Measurements from ENCODE around the gene JARID2.
A peak's percentile ranks its signal among the peaks of the same experiment; 100 is the strongest.

The JARID2 gene

GRCh38 chr6:15508931-15509330 is 263.1 kb downstream of the JARID2 start:
- no peak for DNase-seq (ENCODE audit: low read depth, low spot score)
- POLR2A ChIA-PET, result no interaction called here
- no peak for TF ChIP-seq CTCF (IDR thresholded peaks at IDR 0.05; ENCODE audit: insufficient read depth, low read length, missing control alignments)
- H3K4me3 ChIP-seq (ENCODE audit: low read depth, low read length), result no peak overlapping the region
- CTCF ChIA-PET, result no interaction called here

DNA sequence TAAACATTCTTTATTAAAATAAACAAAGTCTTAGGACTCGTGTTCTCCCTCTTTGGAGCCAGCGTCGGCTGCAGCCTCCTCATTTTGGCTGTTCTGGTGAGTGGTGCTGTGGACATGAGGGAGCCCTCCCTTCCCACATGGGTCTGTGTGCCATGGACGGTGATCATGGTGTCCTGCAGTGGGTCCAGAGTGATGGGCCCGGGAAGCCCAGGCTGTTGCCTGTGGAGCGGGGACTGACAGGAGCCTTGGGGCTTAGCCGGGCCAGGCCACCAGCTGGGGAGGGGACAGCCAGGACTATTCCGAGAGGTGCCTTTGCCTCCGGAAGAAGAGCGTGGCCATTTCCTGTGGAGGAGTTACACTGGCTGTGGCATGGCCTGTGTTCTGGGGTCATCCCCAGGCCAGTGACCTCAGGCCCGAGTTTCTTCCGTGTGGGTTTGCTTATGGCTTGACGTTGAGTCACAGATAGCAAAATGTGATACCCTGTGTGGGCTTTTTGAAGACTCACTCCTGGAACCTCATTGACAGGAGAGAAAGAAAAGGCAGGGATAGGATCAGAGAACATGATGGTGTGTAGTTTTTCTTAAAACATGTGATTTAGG is 263.6 kb downstream of the JARID2 start:
- ChIA-PET POLR2A (no interaction called here), CTCF (no interaction called here)
- no peak for TF ChIP-seq CTCF (IDR thresholded peaks at IDR 0.05; ENCODE audit: insufficient read depth, low read length, missing control alignments)
- no peak for DNase-seq (ENCODE audit: low read depth, low spot score)
- H3K4me3 ChIP-seq (ENCODE audit: low read depth, low read length), result no peak overlapping the region

DNA sequence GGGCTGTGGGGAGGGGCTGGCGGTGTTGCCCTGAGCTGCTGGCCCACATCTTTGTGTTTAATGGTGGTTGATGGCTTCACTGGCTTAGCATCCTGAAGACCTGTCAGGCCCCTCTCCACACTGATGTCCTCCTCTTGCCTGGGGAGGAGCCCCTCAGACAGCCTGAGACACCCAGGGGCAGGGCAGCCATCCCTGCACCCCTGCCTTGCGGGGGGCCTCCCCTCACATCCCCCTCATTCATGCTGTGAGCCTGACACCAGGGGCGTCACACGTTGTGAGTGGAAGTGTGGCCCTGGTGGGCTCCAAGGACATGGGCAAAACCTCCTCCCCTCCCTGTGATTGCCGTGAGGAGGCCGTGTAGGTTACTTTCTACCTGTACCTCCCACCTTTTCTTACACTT is 264.3 kb downstream of the JARID2 start:
- CTCF ChIA-PET, result no interaction called here
- no peak for DNase-seq (ENCODE audit: low read depth, low spot score)
- POLR2A ChIA-PET, result no interaction called here
- no peak for TF ChIP-seq CTCF (IDR thresholded peaks at IDR 0.05; ENCODE audit: insufficient read depth, low read length, missing control alignments)
- H3K4me3 ChIP-seq (ENCODE audit: low read depth, low read length), result no peak overlapping the region

DNA sequence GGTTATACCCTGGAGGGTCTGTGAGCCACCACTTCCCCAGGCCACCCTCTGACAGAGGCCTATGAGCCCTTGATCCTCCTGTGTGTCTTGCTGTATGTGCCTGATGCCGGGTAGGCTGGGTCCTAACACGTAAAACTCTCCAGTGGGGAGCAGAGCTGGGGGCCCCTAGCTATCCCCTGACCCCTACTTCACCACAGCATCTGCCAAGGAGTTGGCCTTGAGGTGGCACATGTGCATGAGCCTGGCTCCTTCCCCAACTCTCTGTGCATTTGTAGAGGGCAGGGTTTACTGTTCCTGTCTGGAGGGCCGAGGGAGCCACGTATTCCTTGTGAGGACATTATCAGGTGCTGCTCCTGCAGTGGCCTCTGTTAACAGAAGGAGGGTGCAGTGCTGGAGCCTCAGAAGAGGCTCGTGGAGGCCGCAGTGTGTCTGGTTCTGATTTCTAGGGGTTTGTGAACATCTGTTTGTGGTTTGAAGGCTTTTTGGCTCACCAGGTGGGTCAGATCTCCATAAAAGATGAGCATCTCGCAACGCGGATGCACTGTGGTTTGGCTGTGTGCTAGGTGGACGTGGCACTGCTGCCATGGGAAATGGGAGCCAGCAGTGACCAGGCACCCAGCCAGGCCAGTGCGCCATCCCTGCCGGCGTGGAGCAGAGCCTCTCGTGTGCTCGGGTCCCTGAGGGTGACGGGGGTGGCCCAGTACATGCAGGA is 264.8 kb downstream of the JARID2 start:
- CTCF ChIA-PET, result no interaction called here
- POLR2A ChIA-PET, result no interaction called here
- DNase-seq (ENCODE audit: low read depth, low spot score), result no peak
- TF ChIP-seq CTCF (IDR thresholded peaks at IDR 0.05; ENCODE audit: insufficient read depth, low read length, missing control alignments), result no peak
- H3K4me3 ChIP-seq (ENCODE audit: low read depth, low read length), result no peak overlapping the region

- no peak for DNase-seq (ENCODE audit: low read depth, low spot score)
- CTCF ChIA-PET, result interaction anchor here (0.9 kb wide), 1 partner anchor 112 kb away, joined by 3 read pairs; no protein-coding TSS in a partner anchor
- no peak overlapping the region for H3K4me3 ChIP-seq (ENCODE audit: low read depth, low read length)
- POLR2A ChIA-PET, result no interaction called here
- no peak for TF ChIP-seq CTCF (IDR thresholded peaks at IDR 0.05; ENCODE audit: insufficient read depth, low read length, missing control alignments)
Observed at GRCh38 chr6:15511248-15512125, 265.6 kb downstream of the JARID2 start.

- H3K4me3 ChIP-seq (ENCODE audit: low read depth, low read length), result no peak overlapping the region
- ChIA-PET POLR2A (no interaction called here), CTCF (interaction anchor here (0.9 kb wide), 1 partner anchor 111 kb away, joined by 3 read pairs; no protein-coding TSS in a partner anchor)
- DNase-seq (ENCODE audit: low read depth, low spot score), result no peak
- TF ChIP-seq CTCF (IDR thresholded peaks at IDR 0.05; ENCODE audit: insufficient read depth, low read length, missing control alignments), result peak; percentile 8
Observed at GRCh38 chr6:15512126-15512525, 266.3 kb downstream of the JARID2 start.
